OCI-LY3 (cell line): ENCODE measurements around the gene RSBN1L.

Experiments
- EZH2phosphoT487 ChIP-seq: fragments of 200-600 bp; shearing (Covaris generic); IDR thresholded peaks from 2 replicates; pipeline ENCODE4 v1.6.1; 2018; ENCODE audit warnings: antibody characterized with exemption, mixed run types, low read depth
- TF ChIP-seq, protein P1 (sequence below): fragments of 200-600, 300-600 bp; sonication (generic); IDR thresholded peaks from 2 replicates; pipeline ENCODE4 v1.5.1; 2014; ENCODE audit warnings: antibody characterized with exemption, low read length, low read depth

DNA sequence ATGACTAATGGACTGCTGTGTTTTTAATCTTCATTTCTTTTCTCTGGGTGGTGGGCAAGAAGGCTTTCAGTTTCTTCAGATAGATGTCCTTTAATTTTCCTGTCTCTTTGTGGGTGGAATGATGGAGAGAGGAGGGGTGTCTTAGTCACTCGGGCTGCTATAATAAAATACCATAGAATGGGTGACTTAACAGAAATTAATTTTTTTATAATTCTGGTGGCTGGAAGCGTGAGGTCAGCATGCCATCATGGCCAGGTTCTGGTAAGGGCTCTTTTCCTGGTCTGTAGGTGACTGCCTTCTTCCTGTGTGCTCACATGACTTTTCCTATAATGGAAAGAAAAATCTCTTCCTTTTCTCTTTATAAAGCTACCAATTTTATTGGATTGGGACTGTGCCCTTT, 6.3 kb downstream of the RSBN1L start:
- TF ChIP-seq, protein P1, sequence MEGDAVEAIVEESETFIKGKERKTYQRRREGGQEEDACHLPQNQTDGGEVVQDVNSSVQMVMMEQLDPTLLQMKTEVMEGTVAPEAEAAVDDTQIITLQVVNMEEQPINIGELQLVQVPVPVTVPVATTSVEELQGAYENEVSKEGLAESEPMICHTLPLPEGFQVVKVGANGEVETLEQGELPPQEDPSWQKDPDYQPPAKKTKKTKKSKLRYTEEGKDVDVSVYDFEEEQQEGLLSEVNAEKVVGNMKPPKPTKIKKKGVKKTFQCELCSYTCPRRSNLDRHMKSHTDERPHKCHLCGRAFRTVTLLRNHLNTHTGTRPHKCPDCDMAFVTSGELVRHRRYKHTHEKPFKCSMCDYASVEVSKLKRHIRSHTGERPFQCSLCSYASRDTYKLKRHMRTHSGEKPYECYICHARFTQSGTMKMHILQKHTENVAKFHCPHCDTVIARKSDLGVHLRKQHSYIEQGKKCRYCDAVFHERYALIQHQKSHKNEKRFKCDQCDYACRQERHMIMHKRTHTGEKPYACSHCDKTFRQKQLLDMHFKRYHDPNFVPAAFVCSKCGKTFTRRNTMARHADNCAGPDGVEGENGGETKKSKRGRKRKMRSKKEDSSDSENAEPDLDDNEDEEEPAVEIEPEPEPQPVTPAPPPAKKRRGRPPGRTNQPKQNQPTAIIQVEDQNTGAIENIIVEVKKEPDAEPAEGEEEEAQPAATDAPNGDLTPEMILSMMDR: no peak
- TF ChIP-seq EZH2phosphoT487: no peak
